ENCODE data around the gene AGBL4. TPM values are rescaled to one million over a fixed set of nuclear protein-coding genes. Genes with fewer than 3 reads are reported as not detected.

The AGBL4 gene
- total RNA-seq, 4 donors from 2014 or later = 0.19 to 1.0 (median 1.0) TPM; not detected in 1

GRCh38 chr1:49213301-49213700 is 810.5 kb downstream of the AGBL4 start:
- H3K27ac ChIP-seq = no peak overlapping the region
- no peaks in the 10 kb centered on the region for H3K27me3 ChIP-seq
- TF ChIP-seq EP300 (IDR thresholded peaks at IDR 0.05) = no peak
- TF ChIP-seq CTCF (IDR thresholded peaks at IDR 0.05) = no peak
- TF ChIP-seq POLR2A (IDR thresholded peaks at IDR 0.05) = no peak
- TF ChIP-seq POLR2AphosphoS5 (IDR thresholded peaks at IDR 0.05) = no peak
- 83% methylated on average over 4 of the region's 4 CpGs for WGBS
- H3K4me1 ChIP-seq = no peaks in the 10 kb centered on the region
- H3K36me3 ChIP-seq = no peaks in the 10 kb centered on the region
- DNase-seq (ENCODE audit: low spot score in 2 of 2) = no peak
- no peak overlapping the region for H3K4me3 ChIP-seq
- H3K9me3 ChIP-seq = no peaks in the 10 kb centered on the region

GRCh38 chr1:49208712-49209111 is 815.0 kb downstream of the AGBL4 start:
- WGBS = 78% methylated on average over 4 of the region's 4 CpGs
- H3K36me3 ChIP-seq = no peaks in the 10 kb centered on the region

GRCh38 chr1:49204720-49205119 is 819.0 kb downstream of the AGBL4 start:
- WGBS = 38% methylated on average over 1 of the region's 1 CpG
- DNase-seq (ENCODE audit: low spot score in 2 of 2) = no peak
- H3K4me1 ChIP-seq = no peaks in the 10 kb centered on the region
- no peak overlapping the region for H3K27ac ChIP-seq
- peaks cover 3% of the 10 kb centered on the region for H3K9me3 ChIP-seq
- no peak overlapping the region for H3K4me3 ChIP-seq
- no peaks in the 10 kb centered on the region for H3K36me3 ChIP-seq
- TF ChIP-seq POLR2AphosphoS5 (IDR thresholded peaks at IDR 0.05) = no peak
- no peaks in the 10 kb centered on the region for H3K27me3 ChIP-seq

More at GRCh38 chr1:49208712-49209111, 815.0 kb downstream of the AGBL4 start:
- DNase-seq (ENCODE audit: low spot score in 2 of 2) = no peak
- no peak overlapping the region for H3K27ac ChIP-seq
- TF ChIP-seq POLR2A (IDR thresholded peaks at IDR 0.05) (no peak), EP300 (IDR thresholded peaks at IDR 0.05) (no peak)
- H3K4me3 ChIP-seq = no peak overlapping the region
- H3K9me3 ChIP-seq = no peaks in the 10 kb centered on the region
- H3K4me1 ChIP-seq = no peaks in the 10 kb centered on the region
- no peaks in the 10 kb centered on the region for H3K27me3 ChIP-seq

- DNase-seq (ENCODE audit: low spot score in 2 of 2) = no peak
- no peaks in the 10 kb centered on the region for H3K4me1 ChIP-seq
- H3K27ac ChIP-seq = no peak overlapping the region
- H3K27me3 ChIP-seq = no peaks in the 10 kb centered on the region
- no peaks in the 10 kb centered on the region for H3K36me3 ChIP-seq
- TF ChIP-seq CTCF (IDR thresholded peaks at IDR 0.05) = no peak
- no peak for TF ChIP-seq POLR2A (IDR thresholded peaks at IDR 0.05)
- no peak for TF ChIP-seq EP300 (IDR thresholded peaks at IDR 0.05)
- no peak for TF ChIP-seq POLR2AphosphoS5 (IDR thresholded peaks at IDR 0.05)
- H3K9me3 ChIP-seq = peaks cover 3% of the 10 kb centered on the region
- H3K4me3 ChIP-seq = no peak overlapping the region
- 26% methylated on average over 1 of the region's 1 CpG for WGBS
Observed at GRCh38 chr1:49200738-49201137, 823.0 kb downstream of the AGBL4 start.

GRCh38 chr1:49199564-49199963 is 824.2 kb downstream of the AGBL4 start:
- Histone ChIP-seq H3K9me3 (peaks cover 3% of the 10 kb centered on the region), H3K27me3 (no peaks in the 10 kb centered on the region), H3K27ac (no peak overlapping the region), H3K36me3 (no peaks in the 10 kb centered on the region), H3K4me1 (no peaks in the 10 kb centered on the region), H3K4me3 (no peak overlapping the region)
- TF ChIP-seq POLR2AphosphoS5 (IDR thresholded peaks at IDR 0.05) (no peak), CTCF (IDR thresholded peaks at IDR 0.05) (no peak), EP300 (IDR thresholded peaks at IDR 0.05) (no peak), POLR2A (IDR thresholded peaks at IDR 0.05) (no peak)
- DNase-seq (ENCODE audit: low spot score in 2 of 2) = no peak

GRCh38 chr1:49197081-49197480 is 826.7 kb downstream of the AGBL4 start:
- DNase-seq (ENCODE audit: low spot score in 2 of 2) = no peak
- H3K36me3 ChIP-seq = no peaks in the 10 kb centered on the region
- H3K27ac ChIP-seq = no peak overlapping the region
- H3K9me3 ChIP-seq = peaks cover 3% of the 10 kb centered on the region
- no peaks in the 10 kb centered on the region for H3K4me1 ChIP-seq
- no peaks in the 10 kb centered on the region for H3K27me3 ChIP-seq
- no peak for TF ChIP-seq POLR2A (IDR thresholded peaks at IDR 0.05)
- no peak for TF ChIP-seq CTCF (IDR thresholded peaks at IDR 0.05)
- TF ChIP-seq POLR2AphosphoS5 (IDR thresholded peaks at IDR 0.05) = no peak
- no peak for TF ChIP-seq EP300 (IDR thresholded peaks at IDR 0.05)
- no peak overlapping the region for H3K4me3 ChIP-seq
- 76% methylated on average over 2 of the region's 2 CpGs for WGBS
